Measurements from ENCODE around the gene SF1.

SF1 gene

GRCh38 chr11:64762277-64762673 lies 16.1 kb downstream of the SF1 start:
- H3K4me3 ChIP-seq (ENCODE audit: low read depth, low read length): no peak overlapping the region
- DNase-seq (ENCODE audit: low read depth, low spot score): no peak
- ChIA-PET CTCF (interaction anchor here (0.9 to 2.1 kb wide), 3 partner anchors 9 to 20 kb away, joined by 4 to 9 read pairs (median 4); no protein-coding TSS in a partner anchor), POLR2A (no interaction called here)
- TF ChIP-seq CTCF (IDR thresholded peaks at IDR 0.05; ENCODE audit: insufficient read depth, low read length, missing control alignments): no peak

GRCh38 chr11:64760759-64761420 lies 17.5 kb downstream of the SF1 start:
- no peak for DNase-seq (ENCODE audit: low read depth, low spot score)
- ChIA-PET CTCF (interaction anchor here (1.2 to 2.1 kb wide), 6 partner anchors 7 to 312 kb away, joined by 4 to 9 read pairs (median 4); partner anchors contain the start of gene RASGRP2), POLR2A (interaction anchor here (1.5 kb wide), 1 partner anchor 18 kb away, joined by 7 read pairs; the partner anchor contains the start of gene SF1)
- TF ChIP-seq CTCF (IDR thresholded peaks at IDR 0.05; ENCODE audit: insufficient read depth, low read length, missing control alignments): no peak
- no peak overlapping the region for H3K4me3 ChIP-seq (ENCODE audit: low read depth, low read length)

GRCh38 chr11:64759722-64760719 lies 18.3 kb downstream of the SF1 start, which contains the start of gene PYGM:
Gene PYGM (minus strand): TSS chr11:64759974. CDS start chr11:64759898, 76 bp downstream.
- no peak within 1 kb of the TSS for H3K4me3 ChIP-seq (ENCODE audit: low read depth, low read length)
- TF ChIP-seq CTCF (IDR thresholded peaks at IDR 0.05; ENCODE audit: insufficient read depth, low read length, missing control alignments): no peak
- ChIA-PET POLR2A (interaction anchor here (0.8 to 1.5 kb wide), 2 partner anchors 19 kb away, joined by 3 to 7 read pairs; partner anchors contain the start of gene SF1), CTCF (interaction anchor here (0.8 to 2.1 kb wide), 9 partner anchors 8 to 311 kb away, joined by 3 to 9 read pairs (median 4); partner anchors contain the start of gene RASGRP2)
- DNase-seq (ENCODE audit: low read depth, low spot score): no peak

GRCh38 chr11:64759131-64759721 lies 19.1 kb downstream of the SF1 start:
- no peak for TF ChIP-seq CTCF (IDR thresholded peaks at IDR 0.05; ENCODE audit: insufficient read depth, low read length, missing control alignments)
- DNase-seq (ENCODE audit: low read depth, low spot score): no peak
- ChIA-PET CTCF (interaction anchor here (0.8 to 1.8 kb wide), 5 partner anchors 9 to 108 kb away, joined by 3 to 7 read pairs (median 4); no protein-coding TSS in a partner anchor), POLR2A (interaction anchor here (0.8 kb wide), 1 partner anchor 20 kb away, joined by 3 read pairs; no protein-coding TSS in a partner anchor)
- no peak overlapping the region for H3K4me3 ChIP-seq (ENCODE audit: low read depth, low read length)

GRCh38 chr11:64758330-64759079 lies 19.8 kb downstream of the SF1 start:
- ChIA-PET CTCF (interaction anchor here (1.4 kb wide), 1 partner anchor 12 kb away, joined by 3 read pairs; no protein-coding TSS in a partner anchor), POLR2A (no interaction called here)
- no peak for TF ChIP-seq CTCF (IDR thresholded peaks at IDR 0.05; ENCODE audit: insufficient read depth, low read length, missing control alignments)
- H3K4me3 ChIP-seq (ENCODE audit: low read depth, low read length): no peak overlapping the region
- DNase-seq (ENCODE audit: low read depth, low spot score): no peak
